IPS-NIHi7 (cell line): Measurements from ENCODE around the gene KCNG2.
A peak's percentile ranks its signal among the peaks of the same experiment; 100 is the strongest.

Experiments used
- DNase-seq: peaks from one replicate; pipeline ENCODE4 v3.0.0; 2012; ENCODE audit warnings: mixed read lengths; ENCODE audit errors: extremely low spot score

KCNG2 gene

GRCh38 chr18:79940814-79941472, 143.2 kb downstream of the KCNG2 start:
- DNase-seq: no peak

GRCh38 chr18:79941473-79942119, 143.9 kb downstream of the KCNG2 start:
- DNase-seq: no peak

GRCh38 chr18:79942211-79942610, 144.5 kb downstream of the KCNG2 start:
- no peak for DNase-seq

GRCh38 chr18:79942786-79943607, 145.3 kb downstream of the KCNG2 start:
- DNase-seq: no peak

- DNase-seq: no peak
Measured at GRCh38 chr18:79943608-79944125, 145.9 kb downstream of the KCNG2 start.

- no peak for DNase-seq
Measured at GRCh38 chr18:79944126-79944731, 146.5 kb downstream of the KCNG2 start.

GRCh38 chr18:79944746-79945117, 147.0 kb downstream of the KCNG2 start:
- DNase-seq: no peak

- no peak for DNase-seq
Measured at GRCh38 chr18:79945118-79946042, 147.6 kb downstream of the KCNG2 start.

GRCh38 chr18:79947054-79947755, 149.5 kb downstream of the KCNG2 start:
- no peak for DNase-seq

- peak; percentile 6 for DNase-seq
Measured at GRCh38 chr18:79947881-79948610, 150.3 kb downstream of the KCNG2 start.

- DNase-seq: no peak
Measured at GRCh38 chr18:79948719-79949411, 151.1 kb downstream of the KCNG2 start.
